Measurements from ENCODE around the gene FBXL17.

DNA sequence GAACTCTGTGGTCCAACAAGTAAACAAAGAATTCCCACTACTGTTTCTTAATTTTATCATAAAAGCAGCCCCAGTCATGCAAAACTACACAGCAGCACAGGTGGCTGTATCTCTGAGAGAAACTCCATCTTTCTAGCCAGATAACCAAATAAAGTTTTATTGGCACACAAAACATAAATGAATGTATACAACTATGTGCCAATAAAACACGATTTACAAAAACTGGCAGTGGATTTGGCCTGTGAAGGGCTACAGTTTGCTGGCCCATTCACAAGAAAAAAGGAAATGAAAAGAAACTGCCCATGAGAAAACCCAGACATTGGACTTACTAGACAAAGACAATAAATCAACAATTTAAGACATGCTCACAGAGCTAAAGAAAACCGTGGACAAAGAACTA lies 10.6 kb downstream of the FBXL17 start:
- TF ChIP-seq, protein P1, sequence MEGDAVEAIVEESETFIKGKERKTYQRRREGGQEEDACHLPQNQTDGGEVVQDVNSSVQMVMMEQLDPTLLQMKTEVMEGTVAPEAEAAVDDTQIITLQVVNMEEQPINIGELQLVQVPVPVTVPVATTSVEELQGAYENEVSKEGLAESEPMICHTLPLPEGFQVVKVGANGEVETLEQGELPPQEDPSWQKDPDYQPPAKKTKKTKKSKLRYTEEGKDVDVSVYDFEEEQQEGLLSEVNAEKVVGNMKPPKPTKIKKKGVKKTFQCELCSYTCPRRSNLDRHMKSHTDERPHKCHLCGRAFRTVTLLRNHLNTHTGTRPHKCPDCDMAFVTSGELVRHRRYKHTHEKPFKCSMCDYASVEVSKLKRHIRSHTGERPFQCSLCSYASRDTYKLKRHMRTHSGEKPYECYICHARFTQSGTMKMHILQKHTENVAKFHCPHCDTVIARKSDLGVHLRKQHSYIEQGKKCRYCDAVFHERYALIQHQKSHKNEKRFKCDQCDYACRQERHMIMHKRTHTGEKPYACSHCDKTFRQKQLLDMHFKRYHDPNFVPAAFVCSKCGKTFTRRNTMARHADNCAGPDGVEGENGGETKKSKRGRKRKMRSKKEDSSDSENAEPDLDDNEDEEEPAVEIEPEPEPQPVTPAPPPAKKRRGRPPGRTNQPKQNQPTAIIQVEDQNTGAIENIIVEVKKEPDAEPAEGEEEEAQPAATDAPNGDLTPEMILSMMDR (IDR thresholded peaks at IDR 0.05; ENCODE audit: insufficient read depth, low read length, poor library complexity, severe bottlenecking), result no peak
- no peak for TF ChIP-seq EZH2phosphoT487 (conservative IDR thresholded peaks at IDR 0.05; ENCODE audit: low read length)

All from SU-DHL-6 (cell line).